NK-92 treated with Interleukin-12 subunit alpha and Interleukin-12 subunit beta, amount 100 ng/mL, for 24 hours (cell line): ENCODE results near the gene SOX15.
"Not testable (repeated sequence)": the region's sequence is repeated elsewhere in the genome, so short reads cannot be mapped to it uniquely, and the experiment has no call there.

ENCODE experiments used
- DNase-seq: peaks from one replicate; lab custom pipeline; 2025; lab: John Stamatoyannopoulos, UW

Gene SOX15

DNA sequence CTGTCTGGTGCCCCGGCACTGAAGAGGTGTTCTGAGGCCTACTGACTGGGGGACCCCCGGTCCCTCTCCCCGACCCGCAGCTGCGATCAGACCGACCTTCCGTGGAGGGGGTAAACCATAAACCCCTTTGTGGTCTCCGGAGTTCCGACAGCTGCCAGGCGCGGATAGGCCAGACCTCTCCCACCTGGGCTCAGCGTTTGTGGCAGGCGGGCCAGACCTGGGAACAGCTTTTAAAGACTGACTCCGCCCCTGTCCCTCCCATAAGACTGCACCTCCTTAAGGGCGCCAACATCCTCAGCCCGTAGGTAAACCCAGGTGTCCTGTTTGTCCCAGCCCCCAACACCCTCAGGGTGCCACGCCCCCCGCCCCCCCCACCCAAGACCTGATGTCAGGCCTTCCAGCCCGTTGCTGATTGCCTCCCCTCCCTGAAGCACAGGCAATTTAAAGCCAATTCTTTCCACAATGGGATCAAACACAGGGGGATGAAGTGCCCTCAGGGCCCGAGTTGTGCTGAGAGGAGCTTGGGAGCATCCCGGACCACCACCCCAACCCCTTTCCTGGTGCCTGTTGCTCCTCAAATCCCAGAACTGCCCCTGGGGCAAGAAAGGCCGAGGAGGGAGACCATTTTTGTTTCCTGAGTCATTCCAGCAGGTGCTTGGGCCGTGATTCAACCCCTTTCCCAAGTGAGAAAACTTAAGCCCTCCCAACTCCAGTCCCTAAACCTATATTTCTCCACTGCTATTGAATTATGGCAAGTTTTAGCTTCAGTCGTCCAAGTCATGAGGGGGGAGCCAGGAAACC, at the start of gene SOX15:
SOX15 (minus strand) TSS at position 204 of the 801 bp plus-strand sequence. CDS start 418 bp downstream, outside the sequence.
- no peak for DNase-seq

DNA sequence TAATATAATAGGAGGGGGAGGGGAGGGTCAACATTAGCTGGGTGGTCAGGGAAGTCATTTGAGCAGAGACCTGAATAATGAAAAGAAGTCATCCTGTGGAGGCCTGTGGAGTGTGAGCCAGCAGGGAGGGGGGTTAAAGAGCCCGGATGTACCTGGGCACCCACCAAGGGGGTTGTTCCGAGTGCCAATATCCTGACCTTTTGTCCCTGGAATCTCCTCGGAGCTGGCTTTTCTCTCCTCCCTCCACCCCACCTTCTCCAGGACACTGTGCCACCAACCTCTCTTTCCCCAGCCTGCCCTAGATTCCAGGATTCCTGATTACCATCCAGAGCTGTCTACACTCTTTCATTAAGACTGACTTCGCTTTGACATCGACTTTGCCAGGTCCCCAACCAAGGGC, 46.3 kb upstream of the SOX15 start:
- DNase-seq, result no peak

DNA sequence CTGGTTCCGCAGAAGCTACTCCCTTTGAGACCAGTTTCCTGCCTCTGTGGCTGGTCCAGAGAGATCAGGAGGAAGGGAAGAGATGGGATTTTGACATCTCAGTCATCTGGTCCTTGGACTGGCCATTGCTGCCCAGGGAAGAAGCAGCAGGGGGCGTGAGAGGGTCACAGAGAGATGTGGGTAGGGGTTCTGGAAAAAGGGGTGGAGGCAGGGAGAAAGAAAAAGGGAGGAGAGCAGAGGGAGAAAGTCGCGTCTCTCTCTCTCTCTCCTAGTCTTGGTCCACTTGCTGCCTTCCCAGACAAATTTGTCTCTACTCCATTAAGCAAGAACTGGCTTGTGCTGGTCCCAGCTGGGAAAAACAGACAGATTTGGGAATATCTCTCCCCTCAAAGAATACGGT, 44.5 kb upstream of the SOX15 start:
- no peak for DNase-seq

DNA sequence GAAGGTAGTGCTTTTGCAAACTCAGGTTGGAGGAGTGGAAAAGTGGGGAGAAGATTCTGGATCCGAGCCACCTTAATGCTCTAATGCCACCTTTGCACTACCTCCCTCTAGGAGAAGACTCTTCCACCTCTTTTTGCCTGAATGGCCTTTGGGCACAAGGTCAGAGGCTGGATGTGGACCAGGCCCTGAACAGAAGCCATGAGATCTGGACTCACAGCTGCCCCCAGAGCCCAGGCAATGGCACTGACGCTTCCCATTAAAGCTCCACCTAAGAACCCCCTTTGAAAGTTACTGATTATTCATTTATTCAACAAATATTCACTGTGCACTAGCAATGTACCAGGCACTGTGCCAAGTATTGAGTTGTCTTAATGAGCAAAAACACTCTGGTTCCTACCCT, 43.2 kb upstream of the SOX15 start:
- no peak for DNase-seq

DNA sequence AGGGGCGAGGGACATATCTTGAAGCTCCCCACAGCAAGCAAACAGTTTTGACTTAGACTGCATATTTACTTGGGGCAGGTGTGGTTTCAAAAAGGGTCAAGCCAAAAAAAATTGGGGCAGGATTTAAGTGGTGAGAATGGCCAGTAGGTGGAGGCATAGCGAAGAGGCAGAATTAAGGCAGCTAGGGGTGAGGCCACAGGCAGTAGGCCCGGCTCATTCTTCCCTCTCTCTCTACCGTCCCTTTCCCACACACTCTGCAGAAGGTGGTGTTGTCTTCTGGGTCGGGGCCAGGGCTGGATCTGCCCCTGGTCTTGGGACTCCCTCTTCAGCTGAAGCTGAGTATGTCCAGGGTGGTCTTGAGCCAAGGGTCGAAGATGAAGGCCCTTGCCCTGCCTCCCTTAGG, 42.6 kb upstream of the SOX15 start:
- no peak for DNase-seq

DNA sequence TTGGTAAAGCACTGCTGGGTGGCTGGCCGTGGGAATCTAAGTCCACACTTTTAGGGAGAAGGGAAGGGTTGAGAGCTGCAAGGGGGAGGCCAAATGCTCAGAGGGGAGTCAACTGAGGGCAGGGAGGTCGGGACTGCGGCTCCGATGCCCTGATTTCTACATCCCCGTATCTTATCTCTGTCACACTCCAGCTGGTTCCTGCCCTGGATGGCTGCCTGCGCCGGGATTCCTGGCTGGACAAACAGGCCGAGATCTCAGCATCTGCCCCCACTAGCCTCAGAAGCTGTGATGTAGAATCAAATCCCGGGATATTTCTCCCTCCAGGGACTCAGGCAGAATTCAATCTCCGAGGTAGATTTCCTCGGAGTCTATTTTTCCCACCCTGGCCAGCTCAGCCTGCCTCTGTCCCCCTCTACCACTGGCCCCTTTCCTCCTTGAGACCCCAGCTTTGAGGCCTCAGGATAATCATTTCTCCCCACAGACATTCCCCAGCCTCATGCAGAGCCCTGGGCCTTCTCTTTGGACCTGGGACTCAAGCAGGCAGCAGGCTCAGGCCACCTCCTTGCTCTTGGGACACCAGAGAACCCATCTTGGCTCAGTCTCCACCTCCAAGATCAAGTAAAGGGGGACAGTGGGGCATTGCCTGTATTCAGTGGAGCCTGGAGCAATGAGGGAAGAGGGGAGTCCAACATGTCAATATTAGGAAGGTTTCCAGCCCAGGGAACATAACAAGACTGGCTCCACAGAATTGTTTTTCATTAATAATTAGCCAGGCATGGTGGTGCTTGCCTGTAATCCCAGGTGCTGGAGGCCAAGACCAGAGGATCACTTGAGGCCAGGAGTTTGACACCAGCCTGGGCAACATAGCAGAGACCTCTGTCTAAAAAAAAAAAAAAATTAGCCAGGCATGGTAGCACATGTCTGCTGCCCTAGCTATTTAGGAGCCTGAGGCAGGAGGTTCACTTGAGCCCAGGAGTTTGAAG, 41.8 kb upstream of the SOX15 start:
- DNase-seq, result no peak

DNA sequence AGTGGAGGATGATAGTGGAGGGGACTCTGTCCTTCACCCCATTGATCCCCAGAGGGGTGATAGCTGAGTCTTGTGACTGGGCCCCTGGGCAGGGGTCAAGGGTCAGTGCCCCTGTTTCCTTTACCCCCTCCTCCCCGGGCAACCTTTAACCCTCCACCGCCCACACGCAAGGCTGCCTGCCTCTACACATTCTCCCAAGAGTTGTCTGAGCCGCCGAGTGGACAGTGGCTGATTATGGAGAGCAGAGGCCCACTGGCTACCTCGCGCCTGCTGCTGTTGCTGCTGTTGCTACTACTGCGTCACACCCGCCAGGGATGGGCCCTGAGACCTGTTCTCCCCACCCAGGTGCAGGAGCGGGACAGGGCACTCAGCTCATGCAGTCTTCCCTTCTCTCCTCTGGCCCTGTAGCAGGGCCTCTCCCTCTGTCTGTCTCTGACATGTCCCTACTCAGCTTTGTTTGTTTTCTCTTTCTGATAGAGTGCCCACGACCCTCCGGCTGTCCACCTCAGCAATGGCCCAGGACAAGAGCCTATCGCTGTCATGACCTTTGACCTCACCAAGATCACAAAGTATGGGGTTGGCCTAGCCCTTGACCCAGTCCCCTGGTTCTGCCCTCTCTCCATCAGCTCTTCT, 40.2 kb upstream of the SOX15 start, which contains the start of gene SHBG:
SHBG (plus strand) TSS at position 197 of the 633 bp plus-strand sequence; CDS start at position 235, 38 bp downstream.
- no peak for DNase-seq

DNA sequence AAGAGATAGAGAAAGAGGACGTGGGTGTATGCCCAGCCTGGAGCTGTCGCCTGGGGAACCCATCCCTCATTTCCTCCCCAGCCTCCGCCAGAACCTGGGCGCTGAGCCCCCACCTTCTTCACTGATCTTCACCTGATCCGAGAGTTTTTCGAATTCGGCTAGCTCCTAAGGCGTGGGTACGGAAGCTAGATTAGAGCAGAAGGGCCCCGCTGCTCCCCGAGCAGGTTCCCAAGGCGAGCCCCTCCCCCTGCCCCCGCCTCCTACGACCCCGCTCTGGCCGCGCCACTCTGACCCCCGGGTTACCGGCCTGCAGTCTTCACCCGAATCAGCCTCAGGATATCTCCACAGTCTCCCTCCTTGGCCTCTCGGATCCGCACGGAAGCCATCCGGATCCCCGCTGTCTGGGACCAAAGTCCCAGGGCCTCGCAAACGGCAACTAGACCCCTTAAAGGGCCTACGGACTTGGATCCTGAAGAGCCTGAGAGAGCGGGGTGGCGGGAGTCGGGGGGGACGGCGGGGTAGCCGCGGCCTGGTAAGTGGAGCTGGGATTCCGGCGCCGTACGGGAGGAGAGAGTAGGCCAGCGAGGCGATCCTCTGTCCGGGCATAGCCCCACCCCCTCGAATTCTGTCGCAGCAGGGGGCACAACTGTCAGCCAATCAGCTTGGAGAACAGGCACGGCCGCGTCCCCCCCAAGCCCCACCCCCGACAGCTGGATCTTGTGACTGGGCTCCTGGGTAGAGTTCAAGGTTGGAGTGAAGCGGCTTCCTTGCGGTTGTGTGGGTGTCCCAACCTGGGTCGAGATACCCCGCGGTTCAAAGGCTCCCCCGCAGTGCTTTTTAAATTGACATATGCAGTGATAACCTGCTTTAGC, 37.6 kb upstream of the SOX15 start, which contains the start of gene SAT2:
SAT2 (minus strand) TSS at position 572 of the 872 bp plus-strand sequence; CDS start at position 386, 186 bp downstream.
- peak; percentile 78 for DNase-seq

DNA sequence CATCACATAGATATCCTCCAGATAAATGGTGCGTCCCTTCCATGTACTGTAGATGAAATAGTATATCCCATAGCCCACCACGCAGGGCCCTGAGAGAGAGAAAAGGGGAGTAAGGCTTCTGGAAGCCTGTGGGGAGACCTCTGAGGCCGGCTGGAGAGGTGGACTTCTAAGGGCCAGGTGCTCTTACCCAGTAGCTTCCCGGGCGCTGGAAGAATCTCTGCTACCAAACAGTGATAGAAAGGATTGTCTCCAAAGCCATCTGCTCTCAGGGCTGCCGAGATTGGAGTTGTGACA, 37.0 kb upstream of the SOX15 start:
- no peak for DNase-seq

DNA sequence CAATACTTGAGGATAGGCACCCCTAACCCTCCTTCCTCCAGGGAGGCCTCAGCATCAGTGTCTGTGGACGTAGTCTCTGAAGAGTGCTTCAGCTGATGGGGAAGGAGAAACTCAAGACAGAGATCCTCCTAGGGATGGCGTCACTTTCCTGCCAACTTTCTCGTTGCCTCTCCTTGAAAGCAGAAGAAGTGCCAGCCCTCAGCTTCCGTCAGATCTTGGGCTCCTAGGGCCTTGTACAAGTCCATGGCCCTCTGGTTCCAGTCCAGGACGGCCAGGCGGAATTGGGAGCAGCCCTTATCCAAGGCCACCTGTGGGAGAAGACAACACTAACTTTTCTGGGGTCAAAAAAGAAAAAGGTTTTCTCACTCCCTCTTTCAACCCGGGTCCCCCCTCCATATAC, 36.4 kb upstream of the SOX15 start:
- DNase-seq, result no peak

DNA sequence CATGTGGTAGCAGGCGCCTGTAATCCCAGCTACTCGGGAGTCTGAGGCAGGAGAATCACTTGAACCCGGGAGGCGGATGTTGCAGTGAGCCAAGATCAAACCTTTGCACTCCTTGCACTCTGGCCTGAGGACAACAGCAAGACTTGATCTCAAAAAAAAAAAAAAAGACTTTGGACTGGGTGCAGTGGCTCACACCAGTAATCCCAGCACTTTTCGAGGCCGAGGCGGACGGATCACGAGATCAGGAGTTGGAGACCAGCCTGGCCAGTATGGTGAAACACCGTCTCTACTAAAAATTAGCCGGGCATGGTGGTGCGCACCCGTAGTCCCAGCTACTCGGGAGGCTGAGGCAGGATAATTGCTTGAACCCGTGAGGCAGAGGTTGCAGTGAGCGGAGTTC, 35.9 kb upstream of the SOX15 start:
- DNase-seq, result not testable (repeated sequence)

DNA sequence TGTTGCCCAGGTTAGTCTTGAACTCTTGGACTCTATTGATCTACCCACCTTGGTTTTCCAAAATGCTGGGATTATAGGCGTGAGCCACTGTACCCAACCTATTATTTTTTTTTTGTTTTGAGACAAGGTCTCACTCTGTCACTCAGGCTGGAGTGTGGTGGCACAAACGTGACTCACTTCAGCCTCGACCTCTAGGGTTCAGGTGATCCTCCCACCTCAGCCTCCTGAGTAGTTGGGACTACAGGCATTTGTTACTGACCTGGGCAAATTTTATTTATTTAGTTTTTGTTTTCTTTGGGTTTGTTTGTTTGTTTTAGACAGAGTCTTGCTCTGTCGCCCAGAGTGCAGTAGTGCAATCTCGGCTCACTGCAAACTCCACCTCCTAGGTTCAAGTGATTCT, 33.8 kb upstream of the SOX15 start:
- DNase-seq, result no peak

DNA sequence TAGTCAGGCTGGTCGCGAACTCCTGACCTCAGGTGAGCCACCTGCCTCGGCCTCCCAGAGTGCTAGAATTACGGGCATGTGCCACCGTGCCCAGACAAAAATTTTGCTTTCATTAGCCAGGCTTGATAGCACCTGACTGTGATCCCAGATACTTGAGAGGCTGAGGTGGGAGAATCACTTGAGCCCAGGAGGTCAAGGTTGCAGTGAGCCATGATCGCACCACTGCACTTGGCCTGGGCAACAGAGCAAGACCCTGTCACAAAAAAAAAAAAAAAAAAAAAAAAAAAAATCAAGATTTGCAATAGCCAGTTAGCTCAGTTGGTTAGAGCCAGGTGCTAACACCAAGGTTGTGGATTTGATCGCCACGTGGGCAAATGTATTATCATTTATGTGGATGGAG, 30.9 kb upstream of the SOX15 start:
- DNase-seq, result no peak

DNA sequence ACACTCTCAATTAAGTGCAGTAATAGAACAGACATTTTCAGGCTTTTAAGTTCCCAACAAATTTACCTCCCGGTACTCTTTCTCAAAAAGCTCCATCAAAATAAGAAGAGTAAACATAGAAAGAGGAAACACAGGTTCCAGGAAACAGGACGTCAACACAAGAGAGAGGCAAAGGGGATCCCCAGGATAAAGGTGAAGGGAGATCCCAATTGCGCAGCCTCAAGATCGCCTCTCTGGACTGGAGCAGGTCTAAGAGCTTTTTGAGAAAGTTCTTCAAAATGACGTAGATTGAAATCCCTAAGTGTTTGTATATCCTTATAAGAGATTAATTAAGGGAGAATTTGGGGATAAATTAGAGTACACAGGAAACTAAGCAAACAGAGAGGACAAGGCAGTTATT, 28.7 kb upstream of the SOX15 start:
- DNase-seq, result no peak

DNA sequence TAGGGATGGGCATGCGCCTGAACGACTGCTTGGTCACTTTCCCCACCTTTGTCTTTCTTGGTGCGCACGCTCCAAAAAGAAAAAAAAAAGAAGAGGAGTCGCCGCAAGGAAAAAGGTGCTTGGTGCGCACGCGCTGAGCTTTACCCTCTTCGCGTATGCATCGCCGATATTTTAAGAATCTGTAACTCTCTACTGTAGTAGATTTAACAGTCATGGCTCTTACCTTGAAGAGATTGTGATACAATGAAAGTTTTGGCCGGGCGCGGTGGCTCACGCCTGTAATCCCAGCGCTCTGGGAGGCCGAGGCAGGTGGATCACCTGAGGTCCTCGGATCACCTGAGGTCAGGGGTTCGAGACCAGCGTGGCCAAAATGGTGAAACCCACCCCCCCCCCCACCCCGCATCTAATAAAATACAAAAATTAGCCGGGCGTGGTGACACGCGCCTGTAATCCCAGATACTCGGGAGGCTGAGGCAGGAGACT, 25.4 kb upstream of the SOX15 start:
- DNase-seq, result no peak

DNA sequence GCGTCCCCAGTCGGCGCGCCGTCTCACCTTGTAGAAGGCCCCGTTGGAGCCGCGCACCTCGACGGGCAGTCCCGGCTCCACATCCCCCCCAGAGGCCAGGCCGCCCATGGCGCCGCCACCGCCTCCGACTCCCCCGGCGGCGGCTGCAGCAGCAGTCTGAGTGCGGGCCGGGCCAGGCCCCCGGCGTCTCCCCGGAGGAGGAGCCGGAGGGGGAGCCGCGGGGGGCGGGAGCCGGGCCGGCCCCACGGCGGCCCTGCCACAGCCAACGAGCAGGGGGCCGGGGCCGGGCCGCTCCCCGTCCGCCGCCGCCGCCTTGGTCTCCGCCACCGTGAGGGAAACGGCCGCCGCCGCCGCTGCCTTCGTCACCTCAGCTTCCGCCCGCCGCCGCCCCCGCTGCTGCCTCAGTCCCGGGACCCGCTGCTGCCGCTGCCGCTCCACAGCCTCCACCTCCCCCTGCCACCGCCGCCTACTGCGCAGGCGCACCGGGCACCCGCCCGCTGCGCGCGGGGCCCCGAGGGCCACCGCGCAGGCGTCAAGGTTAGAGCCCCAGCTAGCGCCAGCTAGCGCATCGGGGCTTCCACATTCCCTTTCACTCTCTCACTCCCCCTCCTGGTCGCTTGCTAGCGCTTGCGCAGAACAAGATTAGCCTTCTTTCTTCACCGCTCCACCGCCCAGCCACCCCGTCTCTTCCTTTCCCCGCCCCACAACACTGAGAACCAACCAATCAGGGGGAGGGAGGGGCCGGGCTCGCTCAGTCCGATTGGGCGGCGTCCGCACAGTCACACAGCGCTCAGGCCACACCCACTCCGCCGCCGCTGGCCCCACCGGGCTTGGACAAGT, 24.8 kb upstream of the SOX15 start, which contains the start of gene FXR2:
FXR2 (minus strand) TSS at position 473 of the 840 bp plus-strand sequence; CDS start at position 108, 365 bp downstream.
- DNase-seq, result peak; percentile 97

DNA sequence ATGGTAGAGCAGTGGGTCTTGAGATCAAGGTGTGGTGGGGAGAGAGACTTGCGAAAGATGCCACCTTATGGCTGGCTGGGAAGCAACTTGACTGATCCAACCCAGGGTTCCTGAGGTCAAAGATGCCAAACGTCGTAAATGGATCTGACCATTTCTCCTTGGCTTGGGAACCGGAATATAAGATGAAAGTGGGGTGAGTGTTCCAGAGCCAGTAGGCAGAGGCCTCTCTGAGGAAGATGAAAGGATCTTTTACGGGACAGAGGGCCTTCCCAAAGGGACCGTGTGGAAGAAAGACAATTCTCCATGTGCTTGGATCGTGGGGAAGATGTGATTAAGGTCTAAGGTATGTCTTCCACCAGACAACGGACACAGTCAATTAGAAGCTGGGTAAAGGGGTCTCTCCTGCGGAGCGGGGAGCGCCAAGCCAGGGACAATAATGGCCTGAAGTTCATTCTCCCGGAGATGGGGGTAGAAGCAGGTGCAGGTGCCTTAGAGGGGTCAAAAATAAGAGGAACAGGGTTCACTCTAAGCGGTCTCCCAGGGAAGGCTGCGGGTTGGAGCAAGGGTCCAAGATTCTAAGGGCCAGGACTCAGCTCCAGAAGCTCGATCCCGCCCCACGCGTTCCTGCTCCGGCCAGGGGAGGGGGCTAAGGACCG, 24.0 kb upstream of the SOX15 start:
- DNase-seq, result no peak

DNA sequence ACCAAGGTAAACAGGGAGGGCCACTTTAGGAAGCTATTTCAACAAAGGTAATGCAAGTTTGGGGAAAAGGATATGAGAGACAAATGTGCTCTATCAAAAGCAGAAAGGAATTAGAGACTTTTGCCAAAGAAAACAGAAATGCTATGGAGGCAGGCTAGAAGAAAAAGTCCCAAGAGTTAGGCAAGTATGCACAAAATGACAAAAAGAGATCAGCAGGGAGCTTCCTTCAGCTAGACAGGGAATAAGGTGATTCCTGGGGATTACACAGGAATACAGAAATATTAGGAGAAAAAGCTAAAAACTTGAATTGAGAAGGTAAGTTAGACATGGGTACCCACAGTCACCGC, 22.4 kb upstream of the SOX15 start:
- no peak for DNase-seq

DNA sequence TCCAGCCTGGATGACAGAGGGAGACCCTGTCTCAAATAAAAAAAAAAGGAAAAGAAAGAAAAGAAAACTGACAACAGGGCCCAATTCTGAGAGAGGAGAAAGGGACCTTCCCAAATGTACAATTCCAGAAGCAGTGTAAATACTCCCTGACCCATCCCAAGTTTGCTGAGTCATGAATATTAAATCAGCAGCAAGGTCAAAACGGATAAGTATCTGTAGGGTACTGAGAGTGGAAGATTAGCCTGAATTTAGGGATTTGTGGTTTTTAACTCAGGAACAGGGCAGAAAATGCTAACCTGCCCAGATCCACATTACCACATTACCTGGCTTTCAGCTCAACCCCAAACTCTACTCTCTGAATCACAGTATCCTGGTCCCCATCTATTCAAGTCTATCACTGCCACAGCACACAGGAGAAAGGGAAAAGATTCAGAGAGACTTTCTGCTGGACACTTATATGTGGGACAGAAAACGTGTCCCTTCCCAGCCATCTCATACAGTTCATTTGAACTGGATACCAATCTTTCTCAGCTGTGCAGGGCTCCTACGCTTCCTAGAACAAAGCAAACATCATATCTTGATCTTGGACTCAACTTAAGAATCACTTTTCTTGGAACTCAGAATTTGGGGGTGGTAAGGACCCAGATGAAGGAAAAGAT, 21.9 kb upstream of the SOX15 start:
- DNase-seq, result no peak
